Mesodermal cell (in vitro differentiated cells): ENCODE data around the gene GCHFR.
A peak's percentile ranks its signal among the peaks of the same experiment; 100 is the strongest.

Source experiments
- H3K27ac ChIP-seq: 2 replicates; pipeline ENCODE4 v1.7.0; 2013; ENCODE audit warnings: mild to moderate bottlenecking, low read depth, low read length, moderate library complexity; ENCODE audit not compliant: severe bottlenecking
- H3K36me3 ChIP-seq: 2 replicates; pipeline ENCODE4 v1.7.1; 2013; ENCODE audit warnings: mild to moderate bottlenecking, low read length, moderate library complexity; ENCODE audit not compliant: control insufficient read depth, insufficient read depth
- H3K4me1 ChIP-seq: one replicate; pipeline ENCODE4 v1.7.1; 2013; ENCODE audit warnings: mild to moderate bottlenecking, low read length; ENCODE audit not compliant: insufficient read depth, control insufficient read depth, poor library complexity, severe bottlenecking
- H3K4me3 ChIP-seq: 2 replicates; pipeline ENCODE4 v1.7.0; 2013; ENCODE audit warnings: low read length, control low read depth, mild to moderate bottlenecking; ENCODE audit not compliant: insufficient read depth, poor library complexity, severe bottlenecking; ENCODE audit errors: extremely low read depth
- H3K9me3 ChIP-seq: 2 replicates; pipeline ENCODE4 v1.7.1; 2013; ENCODE audit warnings: mild to moderate bottlenecking, low read length, moderate library complexity; ENCODE audit not compliant: control insufficient read depth
- WGBS, 2 experiments: methylation state at CpG; one replicate each; pipeline ENCODE4 v1.1.5; 2013; ENCODE audit warnings: missing lambda C conversion rate in 2 of 2; ENCODE audit not compliant: insufficient coverage in 2 of 2; 5-methylcytosine and 5-hydroxymethylcytosine counted together

The GCHFR gene

GRCh38 chr15:40793216-40793989, 29.5 kb downstream of the GCHFR start:
- H3K4me1 ChIP-seq = no peaks in the 10 kb centered on the region
- no peak overlapping the region for H3K4me3 ChIP-seq
- no peaks in the 10 kb centered on the region for H3K9me3 ChIP-seq
- no peak overlapping the region for H3K27ac ChIP-seq
- WGBS, 2 experiments = 96% methylated on average over 6 to 7 of the region's 9 CpGs
- peaks cover 14% of the 10 kb centered on the region for H3K36me3 ChIP-seq

DNA sequence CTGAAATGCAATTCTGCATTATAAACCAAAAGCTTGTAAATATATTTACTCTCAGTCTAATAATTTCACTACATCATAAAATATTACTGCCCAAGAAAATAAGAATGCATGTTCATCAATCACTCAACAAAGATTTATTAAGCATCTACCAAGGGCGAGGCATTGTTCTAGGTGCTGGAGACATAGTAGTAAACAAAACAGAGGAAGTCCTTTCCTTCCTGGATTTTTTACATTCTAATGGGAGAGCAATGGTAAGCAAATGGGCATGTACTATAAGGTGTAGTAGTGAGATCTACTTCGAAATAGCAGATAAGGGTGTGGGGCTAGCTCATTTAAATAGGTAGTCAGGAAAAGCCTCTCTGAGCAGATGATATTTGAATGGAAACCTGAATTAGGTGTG, 32.2 kb downstream of the GCHFR start:
- Histone ChIP-seq H3K9me3 (no peaks in the 10 kb centered on the region), H3K4me1 (peaks cover 6% of the 10 kb centered on the region), H3K27ac (no peak overlapping the region), H3K4me3 (no peak overlapping the region), H3K36me3 (peaks cover 14% of the 10 kb centered on the region)
- 79 to 92% methylated on average over 1 of the region's 2 CpGs for WGBS, 2 experiments

GRCh38 chr15:40796512-40796911, 32.6 kb downstream of the GCHFR start:
- no peak overlapping the region for H3K27ac ChIP-seq
- no peaks in the 10 kb centered on the region for H3K9me3 ChIP-seq
- H3K4me1 ChIP-seq = peaks cover 6% of the 10 kb centered on the region
- H3K4me3 ChIP-seq = no peak overlapping the region
- peaks cover 18% of the 10 kb centered on the region for H3K36me3 ChIP-seq
- WGBS, 2 experiments = 91% methylated on average over 4 of the region's 5 CpGs; no CpG with 5 or more reads in 1 of the 2 experiments

- Histone ChIP-seq H3K4me1 (peaks cover 6% of the 10 kb centered on the region), H3K36me3 (peaks cover 26% of the 10 kb centered on the region), H3K9me3 (no peaks in the 10 kb centered on the region), H3K27ac (no peak overlapping the region), H3K4me3 (no peak overlapping the region)
- WGBS, 2 experiments = 94 to 100% methylated on average over 2 of the region's 3 CpGs
Observed at GRCh38 chr15:40799523-40799922, 35.7 kb downstream of the GCHFR start.

- Histone ChIP-seq H3K36me3 (peaks cover 29% of the 10 kb centered on the region), H3K4me1 (peaks cover 9% of the 10 kb centered on the region), H3K27ac (no peak overlapping the region), H3K9me3 (no peaks in the 10 kb centered on the region), H3K4me3 (no peak overlapping the region)
- WGBS, 2 experiments = 100% methylated on average over 1 of the region's 2 CpGs
Observed at GRCh38 chr15:40803076-40803475, 39.2 kb downstream of the GCHFR start.

GRCh38 chr15:40803688-40804087, 39.8 kb downstream of the GCHFR start:
- Histone ChIP-seq H3K36me3 (peaks cover 30% of the 10 kb centered on the region), H3K27ac (no peak overlapping the region), H3K9me3 (no peaks in the 10 kb centered on the region), H3K4me3 (no peak overlapping the region), H3K4me1 (peaks cover 7% of the 10 kb centered on the region)
- 86% methylated on average over 1 of the region's 1 CpG; no CpG with 5 or more reads in 1 of the 2 experiments for WGBS, 2 experiments

DNA sequence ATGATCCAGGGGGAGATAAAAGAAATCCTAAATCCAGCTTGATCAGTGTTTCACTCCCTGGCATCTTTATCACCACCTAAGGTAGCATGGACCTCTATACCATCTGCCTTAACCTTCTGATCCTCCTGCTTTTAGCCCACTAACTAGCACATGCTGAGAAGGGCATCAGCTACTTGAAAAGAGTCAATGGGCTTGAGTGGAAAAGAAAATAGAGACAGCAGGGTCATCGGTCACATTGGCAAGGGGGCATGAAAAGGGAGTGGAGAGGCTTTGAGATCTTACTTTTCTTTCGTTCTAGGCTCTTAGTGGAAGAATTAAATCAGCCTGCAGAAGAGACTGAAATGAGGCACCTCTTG, 42.8 kb downstream of the GCHFR start:
- Histone ChIP-seq H3K4me3 (peak overlapping the region; percentile 86), H3K36me3 (peaks cover 46% of the 10 kb centered on the region), H3K27ac (peak overlapping the region; percentile 58), H3K4me1 (peaks cover 3% of the 10 kb centered on the region), H3K9me3 (no peaks in the 10 kb centered on the region)
- WGBS, 2 experiments = 0 to 4% methylated on average over 2 of the region's 2 CpGs

DNA sequence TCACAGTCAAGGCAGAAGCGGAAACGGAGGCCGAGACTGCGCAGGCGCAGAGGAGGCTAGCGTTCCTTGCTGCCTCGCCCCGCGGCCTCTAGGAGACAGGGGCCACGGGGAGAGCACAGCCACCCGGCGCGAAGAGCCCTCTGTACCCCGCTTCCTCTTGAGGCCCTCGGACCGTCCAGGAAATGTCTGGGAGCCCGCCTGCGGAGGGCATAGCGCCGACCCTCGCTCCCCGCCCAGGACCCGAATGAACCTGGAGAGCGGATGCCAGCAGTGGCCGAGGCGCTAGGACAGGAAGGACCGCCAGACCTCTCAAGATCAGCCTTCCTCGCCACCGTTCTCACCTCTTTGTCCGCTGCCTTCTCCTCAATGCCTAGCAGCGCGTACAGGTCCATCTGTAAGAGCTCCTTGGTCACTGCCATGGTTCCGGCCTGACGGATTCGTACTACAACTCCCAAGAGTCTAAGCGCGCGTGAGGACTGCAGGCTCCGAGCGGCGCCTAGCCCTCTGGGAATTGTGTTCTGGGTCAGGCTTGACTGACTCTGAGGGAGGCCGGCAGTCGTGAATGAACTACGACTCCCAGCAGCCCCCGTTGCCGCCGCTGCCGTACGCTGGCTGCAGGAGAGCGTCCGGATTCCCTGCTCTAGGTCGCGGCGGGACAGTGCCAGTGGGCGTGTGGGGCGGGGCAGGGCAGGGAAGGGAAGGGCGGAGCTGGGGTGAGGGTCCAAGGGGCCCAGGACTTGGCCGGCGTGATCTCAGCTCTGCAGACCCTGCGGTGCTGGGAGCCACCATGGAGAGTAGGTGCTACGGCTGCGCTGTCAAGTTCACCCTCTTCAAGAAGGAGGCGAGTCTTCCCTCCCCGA, 43.4 kb downstream of the GCHFR start, which contains the start of the genes DNAJC17 and ZFYVE19:
Gene DNAJC17, minus strand, starts transcription at position 446 of the 860 bp plus-strand sequence. Its CDS starts 27 bp downstream, at position 419.
Gene ZFYVE19, plus strand, starts transcription at position 62 of the 860 bp plus-strand sequence. Its CDS starts 501 bp downstream, at position 563.
- WGBS, 2 experiments = 1% methylated on average over 51 to 56 of the region's 64 CpGs
- H3K4me3 ChIP-seq = peak within 1 kb of the TSS; percentile 86
- H3K36me3 ChIP-seq = peaks cover 46% of the 10 kb centered on the region
- H3K27ac ChIP-seq = peak within 1 kb of the TSS; percentile 58
- no peaks in the 10 kb centered on the region for H3K9me3 ChIP-seq
- peaks cover 3% of the 10 kb centered on the region for H3K4me1 ChIP-seq

GRCh38 chr15:40807888-40808461, 44.1 kb downstream of the GCHFR start:
- Histone ChIP-seq H3K4me3 (peak overlapping the region; percentile 86), H3K9me3 (no peaks in the 10 kb centered on the region), H3K36me3 (peaks cover 39% of the 10 kb centered on the region), H3K4me1 (peaks cover 3% of the 10 kb centered on the region), H3K27ac (no peak overlapping the region)
- 62 to 66% methylated on average over 15 to 19 of the region's 19 CpGs for WGBS, 2 experiments

GRCh38 chr15:40808861-40809450, 45.1 kb downstream of the GCHFR start:
- Histone ChIP-seq H3K4me3 (no peak overlapping the region), H3K27ac (no peak overlapping the region), H3K36me3 (peaks cover 40% of the 10 kb centered on the region), H3K4me1 (peaks cover 3% of the 10 kb centered on the region), H3K9me3 (no peaks in the 10 kb centered on the region)
- WGBS, 2 experiments = 90 to 99% methylated on average over 5 to 6 of the region's 8 CpGs
